ENCODE measurements around the gene ULBP2.
A peak's percentile ranks its signal among the peaks of the same experiment; 100 is the strongest.
"Not testable (repeated sequence)": the region's sequence is repeated elsewhere in the genome, so short reads cannot be mapped to it uniquely, and the experiment has no call there.

The ULBP2 gene

DNA sequence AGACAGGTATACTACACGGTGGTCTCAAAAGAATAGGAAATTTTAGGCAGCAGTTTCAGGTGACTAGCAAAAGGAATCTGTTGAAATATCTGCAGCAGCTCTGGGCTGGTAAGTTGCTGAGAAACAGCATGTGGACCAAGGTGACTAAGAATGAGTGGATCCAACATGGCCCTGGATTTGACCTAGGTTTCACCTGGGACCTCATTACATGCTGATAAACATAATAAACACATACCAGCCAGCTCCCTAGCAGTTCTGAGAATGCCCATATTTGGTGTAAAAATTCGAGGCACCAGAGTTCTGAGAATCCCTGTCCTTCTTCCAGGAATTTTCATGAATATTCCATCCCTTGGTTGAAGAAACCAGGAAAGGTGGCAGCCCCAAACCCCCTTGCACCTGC, 11.6 kb downstream of the ULBP2 start:
- DNase-seq = not testable (repeated sequence)

DNA sequence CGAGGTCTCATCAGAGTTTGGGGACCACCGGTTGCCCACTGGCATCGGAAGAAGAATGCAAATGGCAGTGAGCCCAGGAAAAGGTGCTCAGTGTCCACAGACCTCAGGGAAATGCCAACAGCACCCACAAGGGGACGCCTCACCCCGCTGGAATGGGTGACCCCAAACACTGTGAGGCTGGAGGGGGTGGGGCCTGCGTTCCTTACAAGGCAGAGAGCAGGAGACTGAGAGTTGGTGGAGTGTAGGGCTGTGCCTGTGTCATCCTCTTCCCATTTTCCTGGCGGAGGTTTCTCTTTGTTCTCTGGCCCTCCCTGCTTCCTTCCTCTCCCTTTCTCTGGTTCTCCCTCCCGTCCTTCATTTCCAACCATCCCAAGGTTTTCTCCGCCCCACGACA, 12.1 kb downstream of the ULBP2 start:
- DNase-seq = not testable (repeated sequence)

DNA sequence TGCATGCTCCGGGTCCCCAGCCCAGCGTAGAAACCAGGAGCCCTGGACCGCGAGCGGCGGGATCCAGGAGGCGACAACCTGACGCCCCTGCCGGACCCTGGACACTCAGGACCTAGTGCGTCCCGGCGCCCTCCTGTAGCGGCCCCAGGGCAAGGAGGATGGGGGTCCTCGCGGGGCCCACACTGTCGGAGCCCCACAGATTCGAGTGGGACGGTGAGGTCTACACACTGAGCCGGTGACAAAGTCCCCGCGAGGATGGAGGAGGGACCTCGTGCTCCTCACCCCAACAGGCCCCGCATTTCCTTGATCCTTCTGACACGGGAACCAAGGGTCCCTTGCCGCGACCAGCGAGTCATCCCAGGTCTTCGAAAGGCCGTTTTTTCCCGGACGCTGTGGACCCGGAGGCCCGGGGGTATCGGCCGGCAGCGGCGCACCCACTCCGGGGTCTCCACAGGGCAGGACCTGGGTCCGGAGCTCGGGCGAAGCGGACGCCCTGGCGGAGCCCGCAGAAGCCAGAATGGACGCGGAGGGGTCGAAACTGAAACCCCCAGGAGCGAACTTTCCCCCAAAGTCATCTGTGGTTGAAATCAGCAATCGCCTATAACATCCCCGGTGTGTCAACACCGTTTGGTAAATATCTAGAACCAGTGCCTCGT, 12.6 kb downstream of the ULBP2 start:
- not testable (repeated sequence) for DNase-seq

DNA sequence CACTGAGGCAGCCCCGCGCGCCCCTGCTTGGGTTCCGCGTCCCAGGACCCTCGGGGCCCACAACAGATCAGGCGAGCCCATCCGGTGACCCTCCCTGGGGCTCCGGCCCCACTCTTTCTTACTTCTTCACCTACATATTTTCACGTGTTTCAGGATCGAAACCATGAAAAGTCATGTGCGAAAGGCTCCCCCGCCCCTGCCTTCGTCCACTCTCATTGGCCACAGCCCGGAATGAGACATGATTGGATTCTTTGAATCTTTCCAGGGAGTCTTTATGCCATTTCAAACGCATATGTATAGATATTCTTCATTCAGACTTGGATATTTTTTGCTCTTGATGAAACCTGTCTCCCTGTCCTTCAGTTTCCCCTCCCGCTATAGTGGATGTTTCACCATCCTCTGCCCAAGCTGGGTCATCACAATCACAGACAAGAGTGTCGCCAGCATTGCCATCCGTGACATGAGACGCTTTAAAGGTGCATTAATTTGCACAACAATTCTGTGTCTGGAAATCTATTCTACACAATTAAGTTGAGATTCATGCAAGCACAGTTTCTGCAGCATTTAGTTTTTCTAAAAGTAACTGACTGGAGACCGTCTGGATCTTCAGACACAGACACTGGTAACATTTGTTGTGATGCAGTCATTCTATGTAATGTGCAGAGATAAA, 13.3 kb downstream of the ULBP2 start:
- DNase-seq = not testable (repeated sequence)

DNA sequence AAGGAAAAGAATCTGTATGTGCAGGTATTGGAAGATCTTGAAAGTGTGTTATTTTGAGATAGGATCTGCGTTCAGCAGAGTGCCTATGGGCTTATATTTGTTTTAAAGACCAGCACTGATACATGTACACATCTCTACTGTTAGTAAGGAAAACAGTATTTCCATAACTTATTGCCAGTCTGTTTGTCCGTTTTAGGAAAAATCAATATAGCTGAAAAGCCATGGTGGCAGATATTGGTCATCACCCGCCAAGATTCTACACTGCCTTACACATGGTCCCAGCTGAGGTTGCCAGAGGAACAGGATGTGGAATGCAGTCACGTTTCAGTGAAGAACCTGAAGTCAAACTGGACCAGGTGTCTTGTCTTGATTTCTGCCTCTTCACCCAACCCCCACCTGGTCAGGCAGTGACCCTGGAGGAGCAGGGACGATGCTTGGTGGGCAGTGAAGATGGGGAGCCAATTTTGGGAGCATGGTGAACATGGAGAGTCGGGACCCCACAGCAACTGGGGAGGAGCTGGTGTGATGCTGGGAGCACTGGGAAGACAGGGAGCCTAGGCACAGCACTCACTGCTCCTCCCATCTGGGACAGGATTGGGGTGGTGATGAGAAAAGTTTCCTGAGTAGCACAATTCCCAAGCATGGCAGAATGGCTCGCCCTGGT, 14.0 kb downstream of the ULBP2 start:
- not testable (repeated sequence) for DNase-seq

DNA sequence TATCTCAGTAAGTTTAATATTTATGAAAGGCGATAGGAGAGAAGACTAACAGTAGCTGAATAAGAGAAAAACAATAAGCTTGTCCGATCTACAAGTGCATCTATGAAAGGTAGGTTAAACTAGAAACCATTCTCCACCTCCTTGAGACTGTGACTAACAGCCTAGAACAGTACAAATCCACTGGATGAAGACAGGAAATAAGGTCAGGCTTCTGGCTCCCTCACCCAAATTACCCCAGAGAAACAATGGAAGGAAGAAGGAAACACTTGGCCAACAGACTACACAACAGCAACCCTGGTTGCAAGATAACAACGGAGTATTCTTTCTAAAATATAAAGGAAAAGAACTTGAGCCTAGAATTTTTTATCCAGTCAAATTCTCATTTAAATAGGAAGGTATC, 16.3 kb downstream of the ULBP2 start:
- not testable (repeated sequence) for DNase-seq

DNA sequence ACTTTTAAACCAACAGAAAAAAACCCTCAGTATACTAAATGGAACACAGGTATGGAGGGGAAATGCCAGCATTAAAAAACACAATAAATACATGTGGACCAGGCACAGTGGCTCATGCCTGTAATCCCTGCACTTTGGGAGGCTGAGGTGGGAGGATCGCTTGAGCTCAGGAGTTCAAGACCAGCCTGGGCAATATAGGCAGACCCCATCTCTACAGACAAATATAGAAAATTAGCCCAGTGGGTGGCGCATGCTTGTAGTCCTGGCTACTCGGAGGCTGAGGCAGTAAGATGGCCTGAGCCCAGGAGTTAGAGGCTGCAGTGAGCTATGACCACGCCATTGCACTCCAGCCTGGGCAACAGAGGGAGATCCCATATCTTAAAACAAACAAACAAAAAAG, 18.0 kb downstream of the ULBP2 start:
- DNase-seq = not testable (repeated sequence)

DNA sequence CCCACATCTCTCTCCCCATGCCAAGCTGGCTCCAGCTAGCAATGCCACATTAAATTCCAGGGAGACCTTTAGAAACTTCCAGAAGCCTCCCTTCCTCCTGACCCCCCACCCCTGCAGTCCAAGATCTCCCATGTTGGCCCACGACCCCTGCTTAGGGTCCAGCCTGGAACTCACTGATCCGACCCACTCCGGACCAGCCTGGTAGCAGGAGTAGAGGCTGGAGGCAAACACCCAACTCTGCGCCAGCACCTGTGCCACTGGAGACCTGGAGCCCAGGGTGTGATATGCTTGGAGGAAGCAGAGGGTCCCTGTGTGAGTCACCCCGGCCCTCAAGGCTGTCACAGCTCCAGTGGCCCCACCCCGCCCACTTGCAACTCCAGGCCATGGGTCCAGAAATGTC, 18.7 kb downstream of the ULBP2 start:
- DNase-seq = no peak

DNA sequence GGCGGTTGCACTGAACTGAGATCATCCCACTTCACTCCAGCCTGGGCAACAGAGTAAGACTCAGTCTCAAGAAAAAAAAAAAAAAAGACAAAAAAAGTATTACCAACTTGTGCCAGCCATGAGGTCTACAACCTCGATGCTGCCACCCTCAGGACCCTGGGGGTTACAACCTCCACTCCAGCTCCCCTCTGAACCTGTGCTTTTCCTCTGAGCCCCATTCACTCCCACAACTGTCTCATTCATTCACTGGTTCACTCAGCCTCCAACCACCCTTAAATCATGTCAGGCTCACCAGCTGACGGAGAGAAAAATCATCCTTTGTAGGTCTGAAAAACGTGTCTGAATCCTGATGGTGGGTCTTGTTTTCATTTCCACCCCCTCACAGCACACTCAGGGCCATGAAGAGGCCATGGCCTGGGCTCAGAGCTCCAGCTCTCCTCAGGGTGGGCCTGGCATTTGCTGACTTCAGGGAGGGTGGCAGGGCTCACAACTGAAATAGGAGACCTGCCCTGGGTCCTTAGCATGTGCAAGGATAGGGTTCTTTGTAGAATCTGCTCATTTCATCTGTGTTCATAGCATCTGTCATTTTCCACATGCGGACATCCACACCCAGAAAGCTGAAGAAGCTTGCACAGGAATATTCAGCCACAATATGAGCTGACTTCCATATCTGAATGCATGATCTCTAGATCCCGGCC, 20.1 kb downstream of the ULBP2 start:
- peak; percentile 50 for DNase-seq

DNA sequence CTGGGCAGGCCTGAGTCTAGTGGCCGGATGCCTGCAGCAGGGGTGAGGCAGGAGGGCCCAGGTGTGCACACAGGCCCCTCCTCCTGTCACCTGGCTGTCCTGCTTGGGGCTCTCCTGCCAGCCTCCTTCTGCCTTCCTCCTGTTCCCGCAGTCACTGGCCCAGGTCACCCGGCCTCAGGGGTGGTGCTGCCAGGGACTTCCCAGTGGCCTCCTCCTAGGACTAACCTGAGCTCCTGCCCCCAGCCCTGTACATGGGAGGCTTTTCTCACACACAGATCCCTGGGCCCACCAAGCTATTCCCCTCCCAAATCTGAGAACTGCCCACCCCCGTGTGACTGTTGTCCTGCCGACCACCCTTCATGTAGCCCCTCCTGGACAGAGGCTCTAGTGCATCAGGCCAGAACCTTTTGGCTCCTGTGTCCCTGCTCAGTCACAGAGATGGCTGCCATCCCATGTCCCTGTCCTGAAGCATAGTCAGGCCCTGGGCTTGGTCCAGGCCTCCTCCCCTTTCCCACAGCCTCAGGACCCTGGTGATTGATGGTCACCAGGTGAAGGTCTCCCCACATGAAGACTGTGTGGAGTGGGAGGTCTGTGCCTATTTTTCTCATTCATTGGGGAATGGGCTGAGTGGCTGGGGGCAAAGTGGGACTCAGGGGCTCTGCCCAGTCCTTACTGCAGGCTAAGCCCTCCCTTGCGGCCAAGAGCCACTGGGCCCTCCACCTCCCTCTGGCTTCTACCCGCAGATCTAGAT, 20.8 kb downstream of the ULBP2 start:
- no peak for DNase-seq

DNA sequence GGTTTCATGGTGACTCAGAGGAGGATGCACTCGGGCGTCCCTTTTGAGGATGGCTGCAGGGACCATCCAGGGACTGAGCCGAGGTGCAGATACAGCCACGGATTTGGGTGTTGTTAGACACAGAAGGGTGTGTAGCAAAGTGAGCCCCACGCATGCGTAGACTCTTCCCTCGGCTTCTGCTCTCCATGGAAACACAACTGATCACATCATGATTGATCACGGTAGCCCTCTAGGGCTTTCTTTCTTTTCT, 21.3 kb downstream of the ULBP2 start:
- DNase-seq = peak; percentile 70

DNA sequence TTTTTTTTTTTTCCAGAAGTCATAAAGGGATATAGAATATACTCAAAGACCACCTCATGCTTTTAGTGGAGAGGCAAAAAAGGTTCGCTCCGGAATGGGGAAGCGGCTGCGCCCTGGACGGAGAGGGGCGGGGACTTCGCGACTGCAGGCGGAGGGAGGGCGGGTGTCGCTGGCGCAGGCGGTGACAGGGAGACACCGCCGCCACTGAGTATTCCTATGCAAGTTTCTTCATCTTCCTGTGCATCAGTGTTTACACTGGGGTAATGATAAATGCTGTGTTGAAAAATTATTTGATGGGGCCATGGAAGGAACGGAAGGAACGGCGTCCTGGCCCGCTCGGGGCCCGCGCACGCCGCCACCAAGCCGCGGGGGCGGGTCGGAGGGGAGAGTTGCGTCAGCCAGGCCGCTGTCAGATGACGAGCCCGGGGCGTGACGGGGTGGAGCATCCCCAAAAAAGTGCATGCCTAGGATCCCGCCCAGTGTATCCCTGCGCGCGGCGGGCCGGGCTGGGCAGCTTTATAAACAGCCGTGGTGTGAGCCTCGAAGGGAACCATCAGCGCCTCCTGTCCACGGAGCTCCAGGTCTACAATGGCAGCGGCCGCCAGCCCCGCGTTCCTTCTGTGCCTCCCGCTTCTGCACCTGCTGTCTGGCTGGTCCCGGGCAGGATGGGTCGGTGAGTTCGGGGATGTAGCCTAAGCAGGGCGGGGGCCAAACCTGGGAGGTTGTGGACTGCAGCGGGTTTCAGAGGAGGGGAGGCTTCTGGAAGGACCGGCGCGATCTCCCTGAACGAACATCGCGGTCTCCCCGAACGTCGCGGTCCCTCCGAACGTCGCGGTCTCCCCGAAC, 21.9 kb downstream of the ULBP2 start, which contains the start of gene ULBP1:
Gene ULBP1, plus strand, starts transcription at position 482 of the 846 bp plus-strand sequence. Its CDS starts 107 bp downstream, at position 589.
- DNase-seq = peak; percentile 93

DNA sequence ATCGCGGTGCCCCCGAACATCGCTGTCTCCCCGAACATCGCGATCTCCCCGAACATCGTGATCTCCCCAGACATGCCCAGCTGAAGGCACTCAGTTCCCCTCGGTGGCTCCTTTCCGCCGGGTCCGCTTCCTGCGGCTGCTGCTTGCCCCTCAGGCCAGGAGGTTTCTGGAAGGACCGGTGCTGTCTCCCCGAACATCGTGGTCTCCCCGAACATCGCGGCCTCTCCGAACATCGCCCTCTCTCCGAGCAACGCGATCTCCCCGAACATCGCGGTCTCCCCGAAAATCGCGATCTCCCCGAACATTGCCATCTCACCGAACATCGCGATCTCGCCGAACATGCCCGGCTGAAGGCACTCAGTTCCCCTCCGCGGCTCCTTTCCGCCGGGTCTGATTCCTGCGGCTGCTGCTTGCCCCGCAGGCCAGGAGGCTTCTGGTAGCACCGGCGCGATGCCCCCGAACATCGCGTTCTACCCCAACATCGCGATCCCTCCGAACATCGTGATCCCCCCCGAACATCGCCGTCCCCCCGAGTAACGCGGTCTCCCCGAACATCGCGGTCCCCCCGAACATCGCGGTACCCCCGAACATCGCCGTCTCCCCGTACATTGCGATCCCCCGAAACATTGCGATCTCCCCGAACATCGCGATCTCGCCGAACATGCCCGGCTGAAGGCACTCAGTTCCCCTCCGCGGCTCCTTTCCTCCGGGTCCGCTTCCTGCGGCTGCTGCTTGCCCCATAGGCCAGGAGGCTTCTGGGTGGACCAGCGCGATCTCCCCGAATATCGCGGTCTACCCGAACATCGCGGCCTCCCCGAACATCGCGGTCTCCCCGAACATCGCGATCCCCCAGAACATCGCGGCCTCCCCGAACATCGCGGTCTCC, 22.7 kb downstream of the ULBP2 start:
- DNase-seq = peak; percentile 43

DNA sequence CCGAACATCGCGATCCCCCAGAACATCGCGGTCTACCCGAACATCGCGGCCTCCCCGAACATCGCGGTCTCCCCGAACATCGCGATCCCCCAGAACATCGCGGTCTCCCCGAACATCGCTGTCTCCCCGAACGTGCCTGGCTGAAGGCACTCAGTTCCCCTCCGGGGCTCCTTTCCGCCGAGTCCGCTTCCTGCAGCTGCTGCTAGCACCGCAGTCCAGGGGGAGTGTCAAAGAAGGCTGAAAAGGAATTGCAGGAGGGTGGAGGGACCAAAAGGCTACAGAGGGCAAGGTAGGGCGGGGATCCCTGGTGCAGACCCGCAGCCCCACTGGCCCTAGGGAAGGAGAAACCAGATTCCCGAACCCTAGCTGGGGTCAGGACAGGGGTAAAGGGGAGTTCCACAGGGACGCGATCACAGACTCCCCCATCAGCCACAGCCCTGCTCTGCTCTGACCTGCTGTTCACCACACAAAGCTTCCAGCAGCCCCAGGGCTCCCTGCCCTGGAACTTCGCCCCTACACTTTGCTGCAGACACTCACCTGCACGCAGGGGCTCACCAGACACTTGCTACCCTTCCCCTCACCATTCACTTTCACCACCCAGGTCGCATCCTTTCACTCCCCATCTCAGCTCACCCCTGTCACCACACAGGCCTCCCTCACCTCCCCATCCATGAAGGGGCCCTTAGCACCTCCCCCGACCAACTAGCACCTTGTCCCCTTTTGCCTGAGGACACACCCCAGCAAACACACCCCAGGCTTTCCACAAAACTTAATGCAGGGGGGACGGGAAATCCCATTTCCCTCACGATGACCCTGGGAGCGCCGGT, 23.6 kb downstream of the ULBP2 start:
- peak; percentile 51 for DNase-seq

DNA sequence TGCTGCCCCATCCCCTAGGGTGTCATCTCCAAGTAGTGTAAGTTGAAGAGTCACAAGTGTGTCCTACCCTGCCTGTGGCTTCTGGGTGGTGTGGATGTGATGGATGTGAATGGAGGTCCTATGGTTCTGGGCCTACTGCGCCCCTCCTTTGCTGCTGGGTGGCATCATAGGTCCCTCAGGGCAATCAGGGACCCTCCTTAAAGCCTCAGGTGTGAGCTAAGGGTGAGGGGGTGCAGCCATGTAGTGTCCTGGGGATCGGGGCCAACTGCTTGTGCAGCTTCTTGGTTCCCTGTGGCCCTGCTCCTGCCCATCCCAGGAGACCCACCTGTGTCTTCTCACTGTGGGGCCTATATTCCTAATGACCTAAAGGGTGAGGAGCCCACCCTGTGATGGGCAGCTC, 24.5 kb downstream of the ULBP2 start:
- not testable (repeated sequence) for DNase-seq

DNA sequence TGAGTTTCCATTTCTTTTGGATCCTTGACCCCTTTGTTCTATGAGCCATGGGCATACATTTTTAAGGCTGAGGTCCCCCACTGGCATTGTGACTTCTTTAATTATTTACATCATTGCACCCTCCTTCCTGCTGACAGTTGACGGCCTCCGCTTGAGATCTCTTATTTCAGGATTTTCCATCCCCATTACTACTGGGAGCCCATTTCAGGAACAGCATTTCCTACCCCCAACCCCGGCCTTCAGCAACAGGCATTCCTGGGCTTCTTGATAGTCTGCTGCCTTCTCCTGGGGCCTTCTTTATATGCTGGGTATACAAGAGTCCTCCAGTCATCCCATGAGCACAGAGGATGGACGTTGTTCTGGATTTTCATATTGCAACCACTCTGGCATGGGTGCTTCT, 25.8 kb downstream of the ULBP2 start:
- DNase-seq = no peak

DNA sequence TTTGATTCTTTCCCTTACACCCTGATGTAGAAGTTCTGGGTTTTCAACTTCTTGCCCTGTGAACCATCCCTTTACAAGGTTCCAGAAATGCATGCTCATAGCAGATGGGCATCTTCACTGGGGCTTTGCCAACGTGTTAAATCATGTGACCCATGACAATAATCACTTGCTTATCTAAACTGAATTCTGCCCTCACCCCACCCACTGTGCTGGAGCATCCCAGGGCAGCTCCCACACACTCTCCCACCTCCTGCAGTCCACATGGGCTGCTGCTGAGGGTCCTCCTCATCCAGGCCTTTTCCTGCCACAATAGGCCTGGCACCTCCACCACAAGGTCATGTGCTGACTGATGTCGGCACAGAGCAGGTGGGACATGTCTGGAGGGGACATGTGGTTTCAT, 26.2 kb downstream of the ULBP2 start:
- not testable (repeated sequence) for DNase-seq

DNA sequence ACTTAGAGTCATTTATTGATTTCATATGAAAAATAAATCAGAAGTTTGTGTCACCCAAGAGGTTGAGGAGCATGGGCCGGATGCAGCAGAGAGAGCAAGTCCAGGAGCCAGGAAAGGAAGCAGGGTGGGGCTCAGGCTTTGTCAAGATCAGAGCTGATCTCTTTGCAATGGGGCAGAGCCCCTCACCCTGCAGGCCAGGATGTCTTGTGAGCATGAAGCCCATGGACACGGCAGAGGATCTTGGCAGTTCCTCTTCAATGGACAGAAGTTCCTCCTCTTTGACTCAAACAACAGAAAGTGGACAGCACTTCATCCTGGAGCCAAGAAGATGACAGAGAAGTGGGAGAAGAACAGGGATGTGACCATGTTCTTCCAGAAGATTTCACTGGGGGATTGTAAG, 27.1 kb downstream of the ULBP2 start:
- not testable (repeated sequence) for DNase-seq

DNA sequence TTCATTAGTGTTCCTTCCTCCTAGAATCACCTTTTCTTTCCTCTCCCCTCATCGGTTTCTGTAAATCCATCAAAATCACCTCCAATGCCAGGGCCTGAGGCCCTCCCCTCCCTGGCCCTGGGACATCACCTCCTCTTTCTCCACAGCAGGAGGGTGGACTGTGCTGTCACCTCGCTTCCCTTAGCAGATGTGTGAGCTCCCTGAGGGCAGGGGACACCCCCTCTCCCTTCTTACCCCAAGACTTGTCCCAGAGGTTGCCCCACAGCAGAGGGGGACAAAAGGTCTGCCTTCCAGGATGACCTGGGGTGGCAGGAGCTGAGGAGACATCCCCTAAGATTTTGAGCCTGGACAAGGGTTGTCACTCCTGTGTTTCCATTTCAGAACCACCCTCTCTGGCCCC, 27.8 kb downstream of the ULBP2 start:
- no peak for DNase-seq

DNA sequence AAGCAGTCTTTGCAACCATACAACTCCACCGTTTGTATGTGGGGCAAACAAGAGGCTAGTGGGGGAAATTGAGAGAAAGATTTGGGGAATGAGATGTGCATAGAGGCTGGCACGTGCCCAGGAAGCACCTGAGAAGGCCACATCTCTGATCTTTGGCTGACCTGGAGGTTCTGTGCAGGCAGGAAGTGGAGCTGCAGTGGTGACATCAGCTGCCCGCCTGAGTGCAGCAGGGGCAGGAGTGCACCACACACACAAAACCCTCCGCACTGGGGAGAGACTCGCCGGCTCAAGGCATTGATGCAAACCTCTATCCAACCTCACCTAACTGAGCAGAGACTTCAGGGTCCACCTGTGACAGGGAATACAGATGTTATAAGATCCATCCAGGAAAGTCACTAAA, 32.6 kb downstream of the ULBP2 start:
- not testable (repeated sequence) for DNase-seq
